Mesenchymal stem cell (in vitro differentiated cells and primary cell): ENCODE results near the gene ERG.

Experiments
- DNase-seq: peaks from one replicate; pipeline ENCODE4 v3.0.0-alpha.2; 2013
- H2AFZ ChIP-seq: one replicate; pipeline ENCODE4 v1.6.1; 2013; ENCODE audit warnings: low read depth, mild to moderate bottlenecking, control low read depth, inconsistent platforms, low read length, moderate library complexity
- H2AK5ac ChIP-seq: 2 replicates; pipeline ENCODE4 v1.6.1; 2013; ENCODE audit warnings: low read length, moderate library complexity, mild to moderate bottlenecking, inconsistent platforms; ENCODE audit not compliant: severe bottlenecking
- H2BK120ac ChIP-seq: one replicate; pipeline ENCODE4 v1.6.1; 2013; ENCODE audit warnings: low read depth, mild to moderate bottlenecking, inconsistent platforms, low read length, moderate library complexity
- H2BK12ac ChIP-seq, 2 experiments: one replicate each; pipeline ENCODE4 v1.6.1; 2013; ENCODE audit warnings: inconsistent platforms in 2 of 2, low read length in 2 of 2, mild to moderate bottlenecking in 2 of 2, moderate library complexity in 2 of 2, control low read depth in 1 of 2
- H2BK15ac ChIP-seq: one replicate; pipeline ENCODE4 v1.6.1; 2013; ENCODE audit warnings: mild to moderate bottlenecking, low read depth, inconsistent platforms; ENCODE audit not compliant: poor library complexity, severe bottlenecking
- H2BK5ac ChIP-seq: 2 replicates; pipeline ENCODE4 v1.6.1; 2013; ENCODE audit warnings: low read depth, mild to moderate bottlenecking, low read length, control low read depth, inconsistent platforms; ENCODE audit not compliant: poor library complexity, severe bottlenecking
- H3K14ac ChIP-seq, 2 experiments: one replicate each; pipeline ENCODE4 v1.6.1; 2013; ENCODE audit warnings: inconsistent platforms in 2 of 2, low read length in 2 of 2, control low read depth in 1 of 2, mild to moderate bottlenecking in 1 of 2, moderate library complexity in 1 of 2
- H3K18ac ChIP-seq, 2 experiments: one replicate each; pipeline ENCODE4 v1.6.1; 2013; ENCODE audit warnings: inconsistent platforms in 2 of 2, low read length in 2 of 2, control low read depth in 1 of 2, low read depth in 1 of 2, mild to moderate bottlenecking in 1 of 2
- H3K23ac ChIP-seq, 2 experiments: one replicate each; pipeline ENCODE4 v1.6.1; 2013; ENCODE audit warnings: inconsistent platforms in 2 of 2, low read length in 2 of 2, mild to moderate bottlenecking in 2 of 2, moderate library complexity in 2 of 2, control low read depth in 1 of 2
- H3K27ac ChIP-seq: 2 replicates; pipeline ENCODE4 v1.5.1; 2013; ENCODE audit warnings: mild to moderate bottlenecking, moderate library complexity, low read length, control low read depth, inconsistent platforms; ENCODE audit not compliant: poor library complexity, severe bottlenecking
- H3K27me3 ChIP-seq, 2 experiments: 2 replicates each; pipeline versions ENCODE4 v1.6.1 to v1.7.0; 2013; ENCODE audit warnings: low read length in 2 of 2, mild to moderate bottlenecking in 2 of 2, moderate library complexity in 2 of 2, control low read depth in 1 of 2, inconsistent platforms in 1 of 2; ENCODE audit not compliant: control insufficient read depth in 1 of 2, insufficient read depth in 1 of 2
- H3K36me3 ChIP-seq, 2 experiments: 2 replicates each; pipeline versions ENCODE4 v1.6.1 to v1.7.0; 2013; ENCODE audit warnings: low read length in 2 of 2, control low read depth in 1 of 2, inconsistent platforms in 1 of 2, low read depth in 1 of 2, mild to moderate bottlenecking in 1 of 2; ENCODE audit not compliant: insufficient read depth in 2 of 2, control insufficient read depth in 1 of 2
- H3K4ac ChIP-seq, 2 experiments: one replicate each; pipeline ENCODE4 v1.6.1; 2013; ENCODE audit warnings: inconsistent platforms in 2 of 2, low read length in 2 of 2, mild to moderate bottlenecking in 2 of 2, moderate library complexity in 2 of 2, control low read depth in 1 of 2, low read depth in 1 of 2
- H3K4me1 ChIP-seq: 2 replicates; pipeline ENCODE4 v1.6.1; 2013; ENCODE audit warnings: low read depth, low read length, control low read depth; ENCODE audit not compliant: control insufficient read depth, insufficient read depth
- H3K4me2 ChIP-seq: 2 replicates; pipeline ENCODE4 v1.6.1; 2013; ENCODE audit warnings: low read length, mild to moderate bottlenecking, inconsistent platforms; ENCODE audit not compliant: poor library complexity, severe bottlenecking
- H3K4me3 ChIP-seq, 2 experiments: 2 replicates each; pipeline versions ENCODE4 v1.5.1 to v1.7.0; 2013; ENCODE audit warnings: low read length in 2 of 2, mild to moderate bottlenecking in 2 of 2, control low read depth in 1 of 2, low read depth in 1 of 2; ENCODE audit not compliant: insufficient read depth in 1 of 2
- H3K79me1 ChIP-seq: replicated peaks from 2 replicates; pipeline ENCODE4 v1.6.1; 2013; ENCODE audit warnings: mild to moderate bottlenecking, control low read depth, low read length, inconsistent platforms; ENCODE audit not compliant: poor library complexity, severe bottlenecking
- H3K9ac ChIP-seq: 2 replicates; pipeline ENCODE4 v1.7.0; 2013; ENCODE audit warnings: mild to moderate bottlenecking, low read length, moderate library complexity
- H3K9me3 ChIP-seq: 2 replicates; pipeline ENCODE4 v1.7.0; 2013; ENCODE audit warnings: mild to moderate bottlenecking, low read length; ENCODE audit not compliant: control insufficient read depth
- H4K8ac ChIP-seq: one replicate; pipeline ENCODE4 v1.6.1; 2013; ENCODE audit warnings: inconsistent platforms, mild to moderate bottlenecking, low read length, moderate library complexity
- H4K91ac ChIP-seq: one replicate; pipeline ENCODE4 v1.6.1; 2013; ENCODE audit warnings: mild to moderate bottlenecking, low read length, inconsistent platforms
- WGBS: methylation state at CpG from one replicate; pipeline ENCODE4 v1.1.7; 2013; ENCODE audit warnings: mixed read lengths; 5-methylcytosine and 5-hydroxymethylcytosine counted together

ERG gene

GRCh38 chr21:38385427-38386175 lies 112.7 kb downstream of the ERG start:
- H3K79me1 ChIP-seq, result no peaks in the 10 kb centered on the region
- H2BK5ac ChIP-seq, result no peak overlapping the region
- H3K36me3 ChIP-seq, result no peaks in the 10 kb centered on the region
- no peak overlapping the region for H2BK12ac ChIP-seq
- no peak overlapping the region for H2AK5ac ChIP-seq
- H3K27me3 ChIP-seq, result no peaks in the 10 kb centered on the region
- no peak overlapping the region for H4K8ac ChIP-seq
- no peak overlapping the region for H3K23ac ChIP-seq
- no peak overlapping the region for H4K91ac ChIP-seq
- no peak overlapping the region for H3K4ac ChIP-seq
- peaks cover 8% of the 10 kb centered on the region for H3K4me1 ChIP-seq
- no peak overlapping the region for H2BK15ac ChIP-seq
- no peak overlapping the region for H3K18ac ChIP-seq
- no peaks in the 10 kb centered on the region for H3K9me3 ChIP-seq
- no peak overlapping the region for H3K4me2 ChIP-seq
- no peak overlapping the region for H2BK120ac ChIP-seq
- no peak overlapping the region for H2AFZ ChIP-seq
- no peak overlapping the region for H3K4me3 ChIP-seq
- no peak overlapping the region for H3K27ac ChIP-seq
- no peak overlapping the region for H3K14ac ChIP-seq
- H3K9ac ChIP-seq, result no peak overlapping the region
- DNase-seq, result no peak
- WGBS, result 79% methylated on average over 4 of the region's 7 CpGs

GRCh38 chr21:38384675-38385426 lies 113.4 kb downstream of the ERG start:
- Histone ChIP-seq H3K36me3 (no peaks in the 10 kb centered on the region), H3K27me3 (no peaks in the 10 kb centered on the region), H3K9ac (no peak overlapping the region), H3K14ac (no peak overlapping the region), H3K27ac (no peak overlapping the region), H3K4me3 (no peak overlapping the region), H2BK120ac (no peak overlapping the region), H3K18ac (no peak overlapping the region), H3K9me3 (no peaks in the 10 kb centered on the region), H3K79me1 (no peaks in the 10 kb centered on the region), H4K91ac (no peak overlapping the region), H3K4me2 (no peak overlapping the region), H2BK5ac (no peak overlapping the region), H2BK15ac (no peak overlapping the region), H3K4me1 (peaks cover 10% of the 10 kb centered on the region), H2BK12ac (no peak overlapping the region), H2AK5ac (no peak overlapping the region), H3K23ac (no peak overlapping the region), H2AFZ (no peak overlapping the region), H3K4ac (no peak overlapping the region), H4K8ac (no peak overlapping the region)
- DNase-seq, result no peak
- WGBS, result 78% methylated on average over 5 of the region's 8 CpGs

- H2BK5ac ChIP-seq, result no peak overlapping the region
- peaks cover 10% of the 10 kb centered on the region for H3K4me1 ChIP-seq
- H2AK5ac ChIP-seq, result no peak overlapping the region
- no peak overlapping the region for H2BK120ac ChIP-seq
- H3K4me2 ChIP-seq, result no peak overlapping the region
- no peak overlapping the region for H3K4me3 ChIP-seq
- H3K9ac ChIP-seq, result no peak overlapping the region
- WGBS, result 69% methylated on average over 8 of the region's 8 CpGs
- H4K8ac ChIP-seq, result no peak overlapping the region
- DNase-seq, result no peak
- no peak overlapping the region for H3K23ac ChIP-seq
- no peaks in the 10 kb centered on the region for H3K27me3 ChIP-seq
- H3K4ac ChIP-seq, result no peak overlapping the region
- H3K79me1 ChIP-seq, result no peaks in the 10 kb centered on the region
- no peaks in the 10 kb centered on the region for H3K36me3 ChIP-seq
- no peak overlapping the region for H2AFZ ChIP-seq
- H3K9me3 ChIP-seq, result no peaks in the 10 kb centered on the region
- no peak overlapping the region for H4K91ac ChIP-seq
- H2BK15ac ChIP-seq, result no peak overlapping the region
- H2BK12ac ChIP-seq, result no peak overlapping the region
- no peak overlapping the region for H3K18ac ChIP-seq
- H3K27ac ChIP-seq, result no peak overlapping the region
- no peak overlapping the region for H3K14ac ChIP-seq
These were observed 114.1 kb downstream of the ERG start for GRCh38 chr21:38384238-38384560.

- no peaks in the 10 kb centered on the region for H3K79me1 ChIP-seq
- no peak overlapping the region for H3K4me2 ChIP-seq
- 91% methylated on average over 34 of the region's 34 CpGs for WGBS
- no peaks in the 10 kb centered on the region for H3K27me3 ChIP-seq
- H2BK15ac ChIP-seq, result no peak overlapping the region
- H3K36me3 ChIP-seq, result no peaks in the 10 kb centered on the region
- H2AFZ ChIP-seq, result no peak overlapping the region
- H2AK5ac ChIP-seq, result no peak overlapping the region
- no peak overlapping the region for H2BK120ac ChIP-seq
- no peak overlapping the region for H3K18ac ChIP-seq
- H3K4me3 ChIP-seq, result no peak overlapping the region
- H3K4ac ChIP-seq, result no peak overlapping the region
- H3K9me3 ChIP-seq, result no peaks in the 10 kb centered on the region
- H4K8ac ChIP-seq, result no peak overlapping the region
- DNase-seq, result no peak
- H3K14ac ChIP-seq, result no peak overlapping the region
- no peak overlapping the region for H2BK5ac ChIP-seq
- peaks cover 10% of the 10 kb centered on the region for H3K4me1 ChIP-seq
- no peak overlapping the region for H2BK12ac ChIP-seq
- no peak overlapping the region for H3K9ac ChIP-seq
- no peak overlapping the region for H4K91ac ChIP-seq
- H3K23ac ChIP-seq, result no peak overlapping the region
- no peak overlapping the region for H3K27ac ChIP-seq
These were observed 114.7 kb downstream of the ERG start for GRCh38 chr21:38383411-38384237.
